Measurements from ENCODE around the gene SAP30. TPM values are rescaled to one million over a fixed set of nuclear protein-coding genes. Genes with fewer than 3 reads are reported as not detected.
A peak's percentile ranks its signal among the peaks of the same experiment; 100 is the strongest.

SAP30 gene
- total and polyA plus RNA-seq, 2 experiments from 2014 or later = 5.3 to 6.1 TPM

- Histone ChIP-seq H3K4me2 (ENCODE audit: unreplicated experiment) (no peak overlapping the region), H3K27ac (no peak overlapping the region), H4K20me1 (ENCODE audit: insufficient read depth) (no peaks in the 10 kb centered on the region), H3K4me1 (ENCODE audit: insufficient read depth) (no peaks in the 10 kb centered on the region), H3K36me3 (ENCODE audit: low read depth) (no peaks in the 10 kb centered on the region), H2AFZ (no peak overlapping the region), H3K9me2 (ENCODE audit: insufficient read depth) (no peaks in the 10 kb centered on the region), H3K4me3 (no peak overlapping the region), H3F3A (ENCODE audit: insufficient read depth) (no peaks in the 10 kb centered on the region), H3K27me3 (replicated peaks; ENCODE audit: insufficient read depth) (no peaks in the 10 kb centered on the region), H3K9ac (no peak overlapping the region), H3K9me3 (ENCODE audit: low read depth) (no peaks in the 10 kb centered on the region), H3K79me2 (ENCODE audit: insufficient read depth) (no peaks in the 10 kb centered on the region)
- DNase-seq = no peak
- in situ Hi-C loops (cut with MboI) = loop anchor here (25.0 kb wide), 1 partner anchor 404 kb away; no protein-coding TSS in a partner anchor
- TF ChIP-seq EZH2 (IDR thresholded peaks at IDR 0.05; ENCODE audit: insufficient read depth, poor library complexity, severe bottlenecking) (no peak), EZH2phosphoT487 (IDR thresholded peaks at IDR 0.05; ENCODE audit: insufficient read depth, low read depth) (no peak)
- 93 to 95% methylated on average over 26 of the region's 26 CpGs for WGBS, 2 experiments (ENCODE audit: low coverage in 1 of 2, low lambda C conversion rate in 2 of 2, missing lambda C conversion rate in 2 of 2)
These were observed 45.3 kb downstream of the SAP30 start for GRCh38 chr4:173415885-173416653.

- H3K4me2 ChIP-seq (ENCODE audit: unreplicated experiment) = no peak overlapping the region
- no peak overlapping the region for H2AFZ ChIP-seq
- no peak overlapping the region for H3K27ac ChIP-seq
- no peaks in the 10 kb centered on the region for H3K27me3 ChIP-seq (replicated peaks; ENCODE audit: insufficient read depth)
- no peaks in the 10 kb centered on the region for H3K79me2 ChIP-seq (ENCODE audit: insufficient read depth)
- no peaks in the 10 kb centered on the region for H3K9me3 ChIP-seq (ENCODE audit: low read depth)
- H3K9me2 ChIP-seq (ENCODE audit: insufficient read depth) = no peaks in the 10 kb centered on the region
- H3K36me3 ChIP-seq (ENCODE audit: low read depth) = no peaks in the 10 kb centered on the region
- in situ Hi-C loops (cut with MboI) = loop anchor here (25.0 kb wide), 1 partner anchor 406 kb away; no protein-coding TSS in a partner anchor
- H4K20me1 ChIP-seq (ENCODE audit: insufficient read depth) = no peaks in the 10 kb centered on the region
- no peaks in the 10 kb centered on the region for H3F3A ChIP-seq (ENCODE audit: insufficient read depth)
- TF ChIP-seq EZH2phosphoT487 (IDR thresholded peaks at IDR 0.05; ENCODE audit: insufficient read depth, low read depth) (no peak), EZH2 (IDR thresholded peaks at IDR 0.05; ENCODE audit: insufficient read depth, poor library complexity, severe bottlenecking) (no peak)
- H3K4me3 ChIP-seq = no peak overlapping the region
- H3K9ac ChIP-seq = no peak overlapping the region
- DNase-seq = no peak
- no peaks in the 10 kb centered on the region for H3K4me1 ChIP-seq (ENCODE audit: insufficient read depth)
These were observed 47.1 kb downstream of the SAP30 start for GRCh38 chr4:173417833-173418232.

GRCh38 chr4:173418639-173419038 lies 47.9 kb downstream of the SAP30 start:
- Histone ChIP-seq H3K4me1 (ENCODE audit: insufficient read depth) (no peaks in the 10 kb centered on the region), H3K27ac (no peak overlapping the region), H2AFZ (no peak overlapping the region), H3K9ac (no peak overlapping the region), H3K9me2 (ENCODE audit: insufficient read depth) (no peaks in the 10 kb centered on the region), H3K4me3 (no peak overlapping the region), H4K20me1 (ENCODE audit: insufficient read depth) (no peaks in the 10 kb centered on the region), H3K36me3 (ENCODE audit: low read depth) (no peaks in the 10 kb centered on the region), H3K9me3 (ENCODE audit: low read depth) (no peaks in the 10 kb centered on the region), H3K27me3 (replicated peaks; ENCODE audit: insufficient read depth) (no peaks in the 10 kb centered on the region), H3K79me2 (ENCODE audit: insufficient read depth) (no peaks in the 10 kb centered on the region), H3K4me2 (ENCODE audit: unreplicated experiment) (no peak overlapping the region), H3F3A (ENCODE audit: insufficient read depth) (0 out of 2 replicates have a peak, but pooled peaks cover under 1% of the 10 kb centered on the region)
- no peak for DNase-seq
- no peak for TF ChIP-seq EZH2 (IDR thresholded peaks at IDR 0.05; ENCODE audit: insufficient read depth, poor library complexity, severe bottlenecking)
- TF ChIP-seq EZH2phosphoT487 (IDR thresholded peaks at IDR 0.05; ENCODE audit: insufficient read depth, low read depth) = no peak
- in situ Hi-C loops (cut with MboI) = loop anchor here (25.0 kb wide), 1 partner anchor 406 kb away; no protein-coding TSS in a partner anchor
- 93 to 96% methylated on average over 3 of the region's 3 CpGs for WGBS, 2 experiments (ENCODE audit: low coverage in 1 of 2, low lambda C conversion rate in 2 of 2, missing lambda C conversion rate in 2 of 2)

DNA sequence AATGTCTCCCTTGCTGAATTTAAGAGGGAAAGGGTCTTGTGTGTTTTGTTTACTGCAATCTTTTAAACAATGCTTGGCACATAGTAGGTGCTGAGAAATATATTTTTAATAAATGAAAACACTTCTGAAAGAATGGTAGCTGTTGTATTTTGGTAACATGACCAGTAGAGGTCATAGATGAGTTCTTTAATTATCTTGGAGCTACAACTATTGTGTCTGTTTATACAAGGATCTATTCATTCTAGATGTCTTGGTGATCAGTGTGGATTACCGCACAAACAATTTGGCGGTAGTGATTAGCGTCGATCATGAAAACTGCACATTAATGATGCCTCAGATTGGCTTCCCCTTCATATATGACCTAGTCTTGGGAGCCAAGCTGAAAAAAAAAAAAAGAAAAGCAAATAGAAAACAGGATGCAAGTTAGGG lies 49.6 kb downstream of the SAP30 start:
- Histone ChIP-seq H3K9ac (no peak overlapping the region), H3K27ac (no peak overlapping the region), H2AFZ (no peak overlapping the region), H4K20me1 (ENCODE audit: insufficient read depth) (no peaks in the 10 kb centered on the region), H3K4me2 (ENCODE audit: unreplicated experiment) (peak overlapping the region; percentile 28), H3K9me2 (ENCODE audit: insufficient read depth) (no peaks in the 10 kb centered on the region), H3K9me3 (ENCODE audit: low read depth) (no peaks in the 10 kb centered on the region), H3K79me2 (ENCODE audit: insufficient read depth) (no peaks in the 10 kb centered on the region), H3K36me3 (ENCODE audit: low read depth) (no peaks in the 10 kb centered on the region), H3K27me3 (replicated peaks; ENCODE audit: insufficient read depth) (no peaks in the 10 kb centered on the region), H3K4me3 (no peak overlapping the region), H3K4me1 (ENCODE audit: insufficient read depth) (peaks cover 12% of the 10 kb centered on the region), H3F3A (ENCODE audit: insufficient read depth) (peaks cover 16% of the 10 kb centered on the region)
- peak; percentile 52 for DNase-seq
- in situ Hi-C loops (cut with MboI) = loop anchor here (25.0 kb wide), 1 partner anchor 408 kb away; no protein-coding TSS in a partner anchor
- no peak for TF ChIP-seq EZH2 (IDR thresholded peaks at IDR 0.05; ENCODE audit: insufficient read depth, poor library complexity, severe bottlenecking)
- no peak for TF ChIP-seq EZH2phosphoT487 (IDR thresholded peaks at IDR 0.05; ENCODE audit: insufficient read depth, low read depth)
- WGBS, 2 experiments (ENCODE audit: low coverage in 1 of 2, low lambda C conversion rate in 2 of 2, missing lambda C conversion rate in 2 of 2) = 3 to 8% methylated on average over 4 of the region's 4 CpGs
